ENCODE data around the gene CC2D2A.

The CC2D2A gene

DNA sequence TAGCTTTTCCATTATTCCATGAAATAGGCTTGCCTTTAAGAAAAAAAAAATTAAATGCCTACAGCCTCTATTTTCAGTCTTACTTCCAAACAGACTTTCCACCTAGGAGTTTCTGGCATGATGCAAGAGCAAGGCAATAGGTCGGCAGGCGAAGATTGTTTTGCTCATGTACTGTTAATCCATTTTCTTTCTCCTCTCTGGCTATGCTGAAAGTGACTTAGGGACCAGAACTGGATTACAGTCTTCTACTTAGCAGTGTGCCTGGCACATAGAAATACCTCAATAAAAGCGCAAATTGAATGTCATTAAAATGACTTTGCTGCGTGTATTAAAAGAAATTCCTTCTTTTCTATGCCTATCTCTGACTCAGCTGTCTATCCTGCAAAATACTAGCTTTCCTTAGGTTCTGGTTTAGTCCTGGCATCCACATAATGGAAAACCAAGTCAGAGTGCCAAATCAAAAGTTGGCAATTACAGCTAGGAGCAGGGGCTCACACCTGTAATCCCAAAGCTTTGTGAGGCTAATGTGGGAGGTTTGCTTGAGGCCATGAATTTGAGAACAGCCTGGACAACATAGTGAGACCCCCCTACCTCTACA, 51.9 kb downstream of the CC2D2A start:
- no peak for DNase-seq

DNA sequence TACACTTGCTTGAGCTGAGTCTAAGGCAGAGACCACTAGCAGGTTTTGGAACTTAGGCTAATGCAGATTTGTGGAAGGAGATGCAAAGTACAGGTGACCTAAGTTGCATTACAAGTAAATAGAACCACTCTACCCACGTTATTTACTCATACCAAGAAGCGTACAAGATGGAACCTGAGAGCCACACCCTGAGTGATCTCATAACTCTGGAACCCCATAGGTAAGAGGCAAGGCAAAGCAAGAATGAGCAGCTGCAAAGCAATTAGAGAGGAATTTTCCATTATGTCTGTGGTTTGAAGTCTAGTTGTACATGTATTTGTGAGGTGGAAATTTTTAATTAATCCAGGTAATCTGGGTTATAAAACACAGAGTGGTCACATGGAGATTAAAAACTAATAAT, 55.4 kb downstream of the CC2D2A start:
- DNase-seq = no peak

DNA sequence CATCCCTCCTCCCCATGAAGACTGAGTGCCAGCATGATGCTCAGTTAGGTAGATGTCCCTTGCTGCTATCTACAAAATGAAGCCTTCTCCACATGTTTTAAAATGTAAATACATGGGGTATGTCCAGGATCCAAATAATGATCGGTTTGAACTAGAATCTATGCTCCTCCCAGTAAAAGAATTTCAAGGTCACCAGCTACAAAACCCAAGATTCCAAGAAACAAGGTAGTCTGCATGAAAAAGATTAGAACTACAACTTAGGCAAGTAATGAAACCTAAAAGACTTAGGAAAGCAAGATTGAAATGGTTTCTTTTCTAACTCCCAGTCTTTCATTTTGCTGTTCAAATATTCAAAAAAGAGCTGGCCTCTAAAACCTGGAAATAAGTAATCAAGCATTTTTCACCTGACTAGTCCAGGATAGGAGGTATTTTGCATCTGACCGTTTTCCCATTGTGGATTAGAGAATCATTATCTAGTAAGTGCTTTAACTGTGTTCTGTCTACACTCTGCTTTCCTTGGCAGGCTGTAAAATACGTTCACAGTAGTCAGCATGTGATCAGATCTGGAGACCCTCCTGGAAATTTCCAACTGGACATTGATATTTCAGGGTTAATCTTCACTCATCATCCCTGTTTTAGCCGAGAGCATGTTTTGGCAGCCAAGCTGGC, 57.4 kb downstream of the CC2D2A start:
- no peak for DNase-seq

DNA sequence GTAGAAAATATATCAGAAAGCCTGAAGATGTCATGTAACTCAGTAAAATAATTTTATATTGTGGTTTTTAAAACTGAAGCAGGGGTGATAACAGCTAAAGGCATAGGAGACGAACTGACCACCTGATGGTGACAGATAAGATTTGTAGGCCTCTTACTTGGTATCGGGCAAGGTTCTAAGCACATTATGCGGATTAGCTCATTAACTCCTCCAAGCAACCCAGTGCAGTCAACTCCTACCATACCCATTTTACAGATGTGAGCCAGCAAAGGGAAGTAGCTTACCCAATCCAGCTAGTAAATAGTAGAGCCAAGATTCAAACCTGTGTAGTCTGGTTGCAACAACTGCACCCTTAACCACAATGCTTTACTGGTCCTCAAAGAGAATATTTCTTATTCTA, 62.1 kb downstream of the CC2D2A start:
- DNase-seq = no peak

DNA sequence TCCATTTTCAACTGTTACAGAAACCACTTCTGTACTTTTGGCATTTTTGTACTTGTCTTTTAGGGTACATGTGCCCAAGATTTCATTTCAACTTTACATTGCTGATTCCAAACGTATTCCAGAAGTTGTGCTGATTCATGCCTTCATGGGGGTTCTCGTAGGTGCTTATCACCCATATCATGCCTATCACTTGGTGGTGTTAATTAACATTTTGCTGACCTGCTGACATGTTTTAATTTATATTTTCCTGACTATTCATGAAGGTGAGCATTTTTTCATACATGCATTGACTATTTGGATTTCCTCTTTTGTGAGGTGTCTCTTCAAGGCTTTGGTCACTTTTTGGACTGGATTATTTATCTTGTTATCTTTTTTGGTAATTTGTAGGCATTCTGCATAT, 64.1 kb downstream of the CC2D2A start:
- DNase-seq = no peak

DNA sequence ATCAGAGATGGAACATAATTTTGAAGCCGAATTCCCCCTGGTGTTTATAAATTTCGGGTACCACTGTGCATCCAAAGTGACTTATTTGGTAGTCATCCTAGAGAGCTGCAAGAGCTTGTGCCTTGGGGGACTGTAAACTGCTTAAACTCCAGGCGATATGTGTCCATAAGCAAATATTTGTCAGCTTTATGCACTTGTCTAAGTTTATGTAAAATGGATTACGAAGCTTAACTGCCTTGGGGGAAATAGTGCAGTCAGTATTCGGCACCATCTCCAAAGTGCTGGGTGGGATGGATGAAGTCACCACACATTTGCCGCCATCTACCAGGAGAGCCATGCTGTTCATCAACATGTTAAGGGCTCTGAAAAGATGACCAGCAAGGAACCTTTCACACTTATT, 65.9 kb downstream of the CC2D2A start:
- no peak for DNase-seq

DNA sequence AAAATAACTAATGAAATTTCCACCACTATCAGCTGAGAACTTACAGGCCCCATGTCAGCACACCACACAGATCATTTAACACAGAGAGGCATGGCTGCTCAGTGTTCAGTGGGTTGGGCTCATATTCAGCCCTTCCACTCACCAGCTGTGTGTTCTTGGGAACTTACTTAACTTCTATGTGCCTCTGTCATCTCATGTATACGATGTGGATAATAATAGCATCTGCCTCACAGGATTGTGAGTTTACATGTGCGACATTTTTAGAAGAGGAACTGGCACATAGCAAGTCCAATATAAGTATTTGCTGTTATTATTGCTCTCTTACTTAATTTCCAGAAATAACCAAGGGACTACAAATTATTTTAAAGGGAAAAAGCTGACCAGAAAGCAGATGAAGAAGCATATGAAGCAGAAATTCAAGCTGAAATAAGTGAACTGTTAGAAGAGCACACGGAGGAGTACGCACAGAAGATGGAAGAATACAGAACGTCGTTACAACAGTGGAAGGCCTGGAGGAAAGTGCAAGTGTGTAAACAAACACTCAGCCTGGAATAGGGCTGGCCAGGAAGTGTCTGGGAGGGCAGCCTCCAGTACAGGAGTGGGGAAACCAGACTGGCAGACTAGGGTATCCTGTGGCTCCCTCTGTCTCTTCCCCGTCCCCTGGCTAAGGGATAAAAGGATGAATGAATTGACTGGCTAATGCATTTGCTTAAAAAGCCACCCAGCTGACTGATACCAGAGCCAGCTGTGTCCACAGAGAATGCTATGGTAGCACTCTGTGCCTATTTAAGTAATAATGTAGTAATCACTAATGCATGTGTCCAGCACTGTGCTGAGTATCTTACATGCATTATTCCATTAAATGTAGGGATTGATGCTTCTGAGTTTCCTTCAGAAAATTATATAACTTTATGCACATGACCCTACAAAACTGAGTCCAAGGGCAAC, 67.1 kb downstream of the CC2D2A start:
- no peak for DNase-seq

DNA sequence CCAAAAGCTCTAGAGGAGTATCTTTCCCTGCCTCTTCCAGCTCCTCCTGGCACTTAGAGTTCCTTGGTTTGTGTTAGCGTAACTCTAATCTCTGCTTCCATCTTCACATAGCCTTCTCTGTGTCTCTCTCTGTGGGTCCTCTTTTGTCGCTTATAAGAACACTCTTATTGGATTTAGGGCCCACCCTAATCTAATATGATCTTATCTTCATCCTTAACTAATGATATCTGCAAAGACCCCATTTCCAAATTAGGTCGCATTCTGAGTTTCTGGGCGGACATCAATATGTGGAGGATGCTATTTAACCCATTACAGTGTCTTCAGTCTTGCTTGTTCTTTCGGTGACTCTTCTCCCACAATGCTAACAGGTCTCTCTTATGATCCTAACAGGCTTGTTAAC, 72.3 kb downstream of the CC2D2A start:
- no peak for DNase-seq

DNA sequence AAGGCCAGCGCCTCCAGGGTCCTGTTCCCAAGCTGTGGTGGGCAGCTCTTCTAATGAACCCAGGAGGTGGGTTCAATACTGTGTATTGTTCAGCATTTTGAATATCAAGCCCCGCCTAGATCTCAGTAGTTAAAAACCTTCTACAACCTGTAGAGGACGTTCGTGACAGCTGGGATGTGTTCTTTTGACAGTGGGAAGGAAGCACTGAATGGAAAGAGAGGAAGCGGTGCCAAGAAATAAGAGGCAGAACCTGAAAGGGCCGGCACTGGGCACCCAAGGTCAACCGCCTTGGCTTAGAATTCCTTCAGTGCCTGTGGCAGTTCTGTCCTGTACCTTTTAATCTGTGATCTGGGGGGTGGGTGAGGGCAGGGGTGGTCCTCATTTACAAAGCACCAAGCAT, 73.1 kb downstream of the CC2D2A start:
- no peak for DNase-seq

DNA sequence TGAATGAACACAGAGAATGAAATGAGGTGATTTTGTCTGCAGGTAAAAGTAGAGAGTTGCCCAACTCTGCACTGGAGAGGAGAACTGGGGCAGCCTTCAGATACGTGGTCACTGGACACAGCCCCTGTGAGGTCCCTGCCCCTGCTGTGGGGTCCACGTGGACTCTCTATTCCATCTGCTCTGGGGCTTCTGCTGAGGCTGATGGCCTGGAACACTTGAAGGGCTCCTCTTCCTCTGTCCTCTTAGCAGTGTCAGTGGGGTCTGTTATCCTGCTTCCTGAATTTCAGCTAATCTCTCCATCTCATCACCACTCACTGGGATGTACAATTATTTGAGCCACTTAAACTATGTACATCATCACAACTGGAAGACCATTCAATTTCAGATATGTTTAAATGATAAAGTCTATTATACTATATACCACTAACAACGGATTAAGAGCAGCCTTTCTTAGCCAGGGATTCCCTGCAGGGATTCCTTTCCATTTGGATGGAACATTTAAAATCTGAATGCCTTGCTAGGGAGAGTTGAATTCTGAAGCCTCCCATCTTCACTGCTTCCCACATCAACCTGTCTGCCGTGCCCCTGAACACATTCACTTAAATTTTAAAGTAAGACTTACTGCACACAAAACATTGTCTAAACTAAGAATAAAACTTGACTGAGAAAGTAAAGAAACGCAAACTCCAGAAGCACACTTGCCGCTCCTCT, 74.0 kb downstream of the CC2D2A start:
- no peak for DNase-seq

DNA sequence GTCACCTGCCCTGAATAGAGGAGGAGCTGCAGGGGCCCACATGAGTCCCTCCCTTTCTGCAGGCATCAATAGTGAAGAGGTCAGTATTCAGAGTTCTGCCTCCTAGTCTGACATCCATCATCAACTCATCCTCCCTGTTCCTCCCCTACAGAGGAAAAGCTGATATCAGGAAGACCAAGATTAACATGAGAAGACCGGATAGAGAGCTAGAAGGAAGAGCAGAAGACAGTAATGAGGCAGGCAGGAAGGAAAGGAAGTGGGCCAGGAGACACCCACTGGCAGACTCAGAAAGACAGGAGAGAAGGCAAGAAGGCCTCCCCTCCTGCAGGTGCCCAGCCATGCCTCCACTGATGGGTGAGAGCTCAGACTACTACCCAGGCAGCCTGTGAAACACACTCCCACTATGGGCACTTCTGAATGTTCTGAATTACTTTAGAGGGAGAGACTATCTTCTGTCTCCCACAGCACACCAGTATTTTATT, 74.6 kb downstream of the CC2D2A start:
- DNase-seq = no peak

DNA sequence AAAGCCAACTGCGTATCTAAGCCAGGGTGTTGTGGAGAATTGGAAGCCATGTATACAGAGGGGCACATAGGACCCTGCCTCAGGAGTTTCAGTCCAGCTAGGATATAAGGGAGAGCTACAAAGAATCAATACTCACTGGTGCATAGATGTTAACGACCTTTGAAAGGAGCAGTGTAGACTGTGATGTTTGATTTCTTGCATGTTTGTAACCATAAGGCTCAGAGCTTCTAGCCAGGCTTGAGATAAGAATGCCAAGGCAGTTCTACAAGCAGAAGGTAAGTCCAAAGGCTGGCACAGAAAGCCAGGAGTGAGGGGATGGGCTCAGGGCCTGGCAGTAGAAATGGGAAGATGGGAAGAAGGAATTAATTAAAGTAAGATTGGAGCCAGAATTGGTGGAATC, 75.7 kb downstream of the CC2D2A start:
- no peak for DNase-seq

DNA sequence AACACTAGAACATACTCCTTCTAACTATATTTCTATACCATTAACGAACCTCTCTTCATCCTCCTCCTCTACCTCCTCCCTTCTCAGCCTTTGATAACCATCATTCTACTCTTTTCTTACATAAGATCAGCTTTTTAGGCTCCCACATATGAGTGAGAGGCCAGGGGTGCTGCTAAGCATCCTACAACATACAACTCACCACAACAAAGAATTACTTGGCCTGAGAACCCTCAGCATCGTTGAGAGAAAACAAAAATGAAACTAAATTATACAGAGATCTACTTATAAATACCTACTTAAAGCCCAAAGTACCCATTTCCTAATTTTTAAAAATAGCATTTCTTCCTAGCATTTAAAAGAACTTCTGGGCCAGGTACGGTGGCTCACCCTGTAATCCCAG, 77.7 kb downstream of the CC2D2A start:
- DNase-seq = no peak

DNA sequence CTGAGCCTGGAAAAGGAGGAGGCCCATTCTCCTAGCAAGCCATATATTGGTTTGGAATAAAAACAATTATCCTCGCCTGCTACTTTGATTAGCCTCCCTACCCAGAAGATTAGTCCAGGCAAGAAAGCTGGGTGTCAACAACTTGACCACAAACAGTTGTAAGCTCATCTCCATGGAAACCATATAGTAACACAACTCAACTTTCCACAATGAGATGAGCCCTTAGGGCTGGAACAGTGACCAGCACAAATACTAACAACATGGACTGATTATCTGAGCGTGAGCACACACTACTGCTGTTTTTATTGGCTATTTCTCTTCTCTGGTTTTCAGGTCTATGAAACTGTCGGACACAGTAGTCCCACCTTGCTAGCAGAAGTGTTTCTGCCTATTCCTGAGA, 80.8 kb downstream of the CC2D2A start:
- no peak for DNase-seq

DNA sequence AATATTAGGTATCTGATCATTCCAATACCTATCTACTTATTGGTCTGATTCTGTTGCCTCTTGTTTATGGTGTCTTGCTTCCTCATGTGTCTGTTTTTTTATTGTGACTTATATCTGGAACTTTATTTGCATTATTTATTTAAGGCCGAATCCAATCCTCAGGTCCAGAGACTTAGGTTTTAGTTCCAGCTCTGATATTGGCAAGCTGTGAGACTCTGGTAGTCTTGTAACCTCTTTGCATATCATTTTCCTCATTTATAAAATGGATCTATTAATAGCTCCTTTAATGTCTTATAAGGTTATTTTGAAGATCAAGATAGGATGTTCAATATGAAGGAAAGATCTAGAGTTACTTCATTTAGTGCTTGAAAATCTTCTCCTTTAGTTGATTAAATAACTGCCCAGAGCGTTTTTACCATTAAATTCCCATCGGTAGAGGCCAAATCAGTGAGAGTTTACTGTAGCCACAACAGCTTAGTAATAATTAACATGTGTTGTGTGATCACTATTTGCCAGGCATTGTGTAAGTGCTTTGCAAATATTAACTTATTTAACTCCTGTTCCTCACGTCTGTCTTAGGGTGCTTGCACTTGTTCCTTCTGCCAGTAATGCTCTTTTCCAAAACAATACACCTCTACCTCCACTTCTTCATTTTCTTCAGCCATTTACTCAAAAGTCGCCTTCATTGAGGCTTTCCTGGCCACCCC, 82.2 kb downstream of the CC2D2A start:
- DNase-seq = no peak

DNA sequence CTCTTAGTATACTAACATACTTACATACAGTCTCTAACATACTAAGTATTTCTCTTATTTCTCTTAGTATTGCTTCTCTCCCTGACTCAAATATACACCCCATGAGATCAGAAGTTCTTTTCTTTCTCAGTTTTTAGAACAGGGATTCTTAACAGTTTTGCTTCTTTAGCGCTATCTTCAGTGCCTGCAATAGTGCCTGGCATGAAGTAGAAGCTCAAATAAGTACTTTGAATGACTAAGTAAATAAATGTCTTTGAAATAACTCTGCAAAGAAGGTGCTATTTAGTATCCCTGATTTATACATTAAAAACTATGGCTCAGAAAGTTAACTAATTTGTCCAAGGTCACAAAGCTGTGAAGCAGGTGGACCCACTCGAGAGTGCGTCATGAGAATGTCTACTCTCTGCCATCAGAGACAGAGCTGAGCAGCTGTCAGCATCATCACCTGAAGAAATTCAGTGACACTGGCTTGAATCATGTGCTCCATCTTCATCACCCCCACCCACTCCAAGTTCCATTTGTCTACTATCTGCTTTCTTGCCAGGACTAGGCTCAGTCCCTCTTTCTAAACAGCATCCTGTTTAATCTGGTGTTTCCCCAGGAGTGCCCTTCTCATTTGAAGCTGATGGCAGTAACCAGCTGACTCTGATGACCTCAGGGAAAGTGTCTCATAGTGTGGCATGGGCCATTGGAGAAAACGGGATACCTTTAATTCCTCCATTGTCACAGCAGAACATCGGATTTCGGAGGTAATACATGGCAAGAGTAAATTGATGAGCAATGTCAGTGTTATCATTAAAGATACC, 83.1 kb downstream of the CC2D2A start:
- no peak for DNase-seq

DNA sequence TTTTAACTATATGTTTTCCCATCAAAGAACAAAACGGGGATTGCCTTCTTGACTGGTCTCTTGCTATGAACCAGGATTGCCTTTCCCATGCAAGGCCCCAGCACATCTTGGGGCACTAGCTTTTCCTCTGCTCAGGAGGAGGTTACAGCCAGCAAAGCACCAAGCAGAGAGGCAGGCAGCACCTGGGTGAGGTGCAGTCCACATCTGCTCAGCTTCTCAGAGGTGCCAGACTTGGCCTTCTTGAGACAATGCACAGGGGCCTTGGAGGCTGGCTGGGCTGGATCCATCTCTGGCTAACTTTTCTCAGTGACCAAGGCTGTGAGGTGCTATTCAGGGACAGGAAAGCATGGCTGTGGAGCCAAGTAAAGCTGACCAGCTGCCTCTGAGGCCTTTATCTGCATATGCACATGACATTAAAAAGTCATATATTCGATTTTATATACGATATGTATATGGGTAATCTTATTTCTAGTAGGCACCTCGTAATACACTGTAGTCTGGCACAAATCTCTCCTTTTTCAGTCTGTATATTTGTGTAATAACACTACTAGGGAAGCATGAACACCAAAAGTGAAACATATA, 86.9 kb downstream of the CC2D2A start:
- no peak for DNase-seq

DNA sequence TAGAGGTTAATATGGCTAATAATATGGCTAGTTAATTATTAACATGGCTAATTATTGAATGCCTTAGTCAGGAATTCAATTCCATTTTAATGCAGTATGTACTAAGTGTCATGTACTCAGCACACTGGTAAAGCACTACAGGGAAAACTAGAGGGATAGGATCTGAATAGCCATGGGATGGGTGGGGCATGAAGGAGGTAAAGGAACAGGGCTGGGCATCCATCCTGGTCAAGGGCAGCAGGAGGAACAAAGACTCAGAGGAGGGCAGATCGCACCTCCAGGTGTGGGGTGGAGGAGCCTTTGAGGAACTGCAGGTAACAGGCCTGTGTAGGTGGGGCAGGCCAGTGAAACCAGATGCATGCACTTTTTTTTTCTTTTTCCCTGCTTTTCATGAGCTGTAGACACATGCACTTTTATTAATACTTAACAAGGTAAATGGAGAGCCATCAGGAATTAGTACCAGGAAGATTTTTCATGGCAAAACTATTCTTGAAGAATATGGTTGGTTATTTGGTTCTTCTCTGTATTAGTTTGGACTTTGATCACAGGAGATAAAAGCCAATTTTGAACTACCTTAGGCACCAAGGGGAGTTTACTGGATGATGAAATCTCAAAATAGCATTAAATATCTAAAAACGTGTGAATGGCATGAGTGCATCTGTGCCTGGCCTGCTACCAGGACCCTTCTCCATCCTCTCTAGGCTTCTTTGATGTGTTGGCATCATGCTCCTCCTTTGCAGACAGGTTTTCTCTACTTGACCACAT, 88.3 kb downstream of the CC2D2A start:
- DNase-seq = no peak

DNA sequence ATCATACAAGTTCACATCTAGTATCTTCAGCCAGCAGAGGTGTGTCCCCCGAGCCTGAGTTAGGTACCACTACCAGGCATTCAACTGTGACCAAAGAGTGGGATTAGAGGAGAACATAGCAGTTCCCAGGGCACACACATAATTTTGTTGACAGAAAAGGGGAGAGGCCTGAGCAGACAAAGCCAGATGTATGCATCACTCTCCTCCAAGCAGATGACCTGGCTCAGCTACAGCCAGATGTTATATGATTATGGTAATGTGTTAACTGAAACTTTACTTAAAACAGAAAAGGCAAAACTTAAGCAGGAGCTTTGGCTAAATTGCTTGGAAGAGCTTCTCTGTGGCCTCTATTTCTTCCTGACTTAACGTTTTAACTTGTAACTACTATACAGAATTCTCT, 88.9 kb downstream of the CC2D2A start:
- no peak for DNase-seq

DNA sequence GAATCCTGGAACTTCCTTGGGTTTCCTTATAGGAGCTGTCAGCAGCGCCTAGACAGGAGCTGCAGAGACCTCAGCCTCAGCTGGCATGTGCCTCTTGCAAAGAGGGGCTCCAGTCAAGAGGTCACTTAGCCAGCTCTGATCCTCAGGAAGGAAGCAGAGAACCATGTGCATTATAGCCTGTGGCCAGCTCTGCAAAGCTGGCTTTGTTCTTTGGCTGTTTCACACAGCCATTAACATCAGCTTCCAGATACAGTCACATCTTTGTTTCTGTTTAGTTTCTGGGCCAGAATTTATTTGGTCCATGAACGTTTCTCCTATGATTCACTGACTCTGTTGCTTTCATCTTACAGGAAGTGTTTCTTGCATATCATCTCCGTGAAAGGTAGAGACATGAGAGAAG, 92.4 kb downstream of the CC2D2A start:
- DNase-seq = no peak
